NCI-H1436 (cell line): ENCODE results near the gene ZNF555.
"Not testable (repeated sequence)": the region's sequence is repeated elsewhere in the genome, so short reads cannot be mapped to it uniquely, and the experiment has no call there.

Experiments used
- DNase-seq: peaks from one replicate; lab custom pipeline; 2025; lab: John Stamatoyannopoulos, UW

Gene ZNF555

DNA sequence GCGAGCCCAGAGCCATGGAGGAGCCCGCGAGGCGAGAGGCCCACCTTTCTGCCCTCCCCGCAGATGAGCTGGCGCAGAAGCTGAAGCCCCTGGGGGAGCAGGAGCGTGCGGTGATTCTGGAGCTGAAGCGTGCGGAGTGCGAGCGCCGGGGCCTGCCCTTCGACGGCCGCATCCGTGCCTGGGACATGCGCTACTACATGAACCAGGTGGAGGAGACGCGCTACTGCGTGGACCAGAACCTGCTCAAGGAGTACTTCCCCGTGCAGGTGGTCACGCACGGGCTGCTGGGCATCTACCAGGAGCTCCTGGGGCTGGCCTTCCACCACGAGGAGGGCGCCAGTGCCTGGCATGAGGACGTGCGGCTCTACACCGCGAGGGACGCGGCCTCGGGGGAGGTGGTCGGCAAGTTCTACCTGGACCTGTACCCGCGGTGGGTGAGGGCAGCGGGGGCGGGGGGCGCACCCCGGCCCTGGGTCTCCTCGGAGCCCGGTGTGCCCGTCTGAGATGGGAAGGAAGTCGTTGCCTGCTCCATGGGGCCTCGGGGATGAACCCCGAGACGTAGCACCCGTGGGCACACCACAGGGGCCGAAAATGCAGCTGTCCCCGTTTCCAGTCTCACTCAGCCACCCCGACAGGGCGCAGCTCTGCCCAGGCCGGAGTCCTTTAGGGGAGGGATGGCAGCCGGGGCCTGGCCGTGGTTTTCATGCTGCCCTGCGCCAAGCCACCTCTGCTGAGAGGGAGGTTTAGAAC, 33.7 kb upstream of the ZNF555 start:
- DNase-seq, result no peak

DNA sequence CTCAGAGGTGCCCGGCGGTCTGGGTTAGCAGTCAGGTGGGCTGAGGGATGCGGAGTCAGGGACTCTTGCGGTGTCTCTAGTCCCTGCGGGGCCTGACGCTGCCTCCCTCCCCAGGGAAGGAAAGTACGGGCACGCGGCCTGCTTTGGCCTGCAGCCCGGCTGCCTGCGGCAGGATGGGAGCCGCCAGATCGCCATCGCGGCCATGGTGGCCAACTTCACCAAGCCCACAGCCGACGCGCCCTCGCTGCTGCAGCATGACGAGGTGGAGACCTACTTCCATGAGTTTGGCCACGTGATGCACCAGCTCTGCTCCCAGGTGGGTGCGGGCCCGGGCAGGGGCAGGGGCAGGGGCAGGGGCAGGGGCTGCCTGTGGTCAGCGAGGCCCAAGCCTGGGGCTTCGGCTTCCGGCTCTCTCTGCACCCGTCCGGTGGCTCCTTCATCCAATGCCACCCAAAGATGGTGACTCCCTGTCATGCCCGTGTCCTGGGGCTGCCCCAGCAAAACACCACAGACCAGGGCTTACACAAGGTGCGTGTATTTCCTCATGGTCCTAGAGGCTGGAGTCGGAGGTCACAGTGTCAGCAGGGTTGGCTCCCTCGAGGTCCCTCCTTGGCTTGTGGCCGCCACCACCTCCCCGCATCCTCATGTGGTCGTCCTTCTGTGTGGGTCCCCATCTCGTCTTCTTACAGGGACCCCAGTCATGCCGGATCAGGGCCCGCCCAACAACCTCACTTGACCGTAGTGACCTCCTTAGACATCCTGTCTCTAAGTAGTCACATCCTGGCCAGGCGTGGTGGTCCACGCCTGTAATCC, 32.9 kb upstream of the ZNF555 start:
- DNase-seq, result no peak

DNA sequence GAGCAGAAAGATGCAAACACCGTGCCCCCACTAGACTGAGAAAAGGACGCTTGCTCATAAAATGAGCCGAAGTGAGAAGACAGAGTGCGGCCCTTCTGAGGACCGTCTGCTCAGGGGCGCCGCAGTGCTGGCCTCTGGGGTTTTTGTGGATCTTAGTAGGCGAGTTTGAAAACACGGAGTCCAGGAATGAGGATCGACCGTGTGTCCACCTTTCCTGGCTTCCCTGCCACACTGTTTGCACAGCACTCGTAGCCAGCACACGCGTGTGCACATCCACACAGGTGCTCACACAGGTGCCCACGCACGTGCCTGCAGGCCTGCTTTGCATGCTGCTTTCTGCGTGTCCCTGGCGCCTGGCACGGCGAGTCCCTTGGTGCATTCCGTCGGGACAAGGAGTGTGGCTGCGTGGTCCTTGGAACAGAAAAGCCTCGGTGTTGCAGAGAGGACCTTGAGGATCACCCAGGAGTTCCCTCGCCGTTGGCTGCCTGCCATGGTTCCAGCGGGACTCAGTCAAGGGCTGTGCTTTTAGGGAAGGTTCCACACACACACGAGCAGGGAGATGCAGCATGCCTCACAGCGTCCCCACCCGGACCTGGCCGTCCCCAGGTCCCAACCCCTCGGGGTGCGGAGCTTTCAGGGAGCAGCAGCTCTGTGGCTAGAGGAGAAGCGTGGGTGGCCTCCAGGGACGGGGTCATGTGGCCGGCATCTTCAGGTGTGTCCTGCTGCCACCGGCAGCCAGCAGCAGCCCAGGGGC, 31.7 kb upstream of the ZNF555 start:
- DNase-seq, result no peak

DNA sequence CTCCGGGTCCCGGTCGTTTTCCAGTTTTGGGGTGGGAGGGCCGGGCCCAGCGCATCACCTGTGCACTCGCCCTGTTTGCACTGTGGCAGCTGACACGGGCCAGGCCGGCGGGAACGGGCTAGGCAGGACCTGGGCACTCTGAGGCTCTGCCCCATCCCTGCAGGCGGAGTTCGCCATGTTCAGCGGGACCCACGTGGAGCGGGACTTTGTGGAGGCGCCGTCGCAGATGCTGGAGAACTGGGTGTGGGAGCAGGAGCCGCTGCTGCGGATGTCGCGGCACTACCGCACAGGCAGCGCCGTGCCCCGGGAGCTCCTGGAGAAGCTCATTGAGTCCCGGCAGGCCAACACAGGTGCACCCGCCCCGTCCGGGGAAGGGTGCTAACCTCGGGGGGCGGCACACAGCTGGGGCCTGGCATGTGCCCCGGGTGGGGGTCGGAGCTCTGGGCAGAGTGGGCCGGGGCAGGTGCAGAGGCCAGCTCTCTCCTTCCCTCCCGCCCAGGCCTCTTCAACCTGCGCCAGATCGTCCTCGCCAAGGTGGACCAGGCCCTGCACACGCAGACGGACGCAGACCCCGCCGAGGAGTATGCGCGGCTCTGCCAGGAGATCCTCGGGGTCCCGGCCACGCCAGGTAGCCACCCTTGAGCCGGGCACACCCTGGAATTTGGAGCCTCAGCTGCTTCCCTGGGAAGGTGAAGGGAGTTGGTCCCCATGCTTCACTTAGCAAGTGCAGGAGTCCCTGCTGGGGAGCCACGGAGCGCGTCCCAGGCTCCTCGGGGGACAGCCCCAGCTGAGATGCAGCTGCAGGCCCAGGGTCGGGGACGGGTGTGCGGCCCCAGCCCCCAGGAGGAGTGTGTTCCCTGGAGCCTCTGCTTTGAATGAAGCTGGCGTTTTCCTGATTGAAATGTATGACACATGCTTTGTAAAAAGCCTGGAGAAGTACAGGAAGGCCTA, 30.9 kb upstream of the ZNF555 start:
- DNase-seq, result no peak

DNA sequence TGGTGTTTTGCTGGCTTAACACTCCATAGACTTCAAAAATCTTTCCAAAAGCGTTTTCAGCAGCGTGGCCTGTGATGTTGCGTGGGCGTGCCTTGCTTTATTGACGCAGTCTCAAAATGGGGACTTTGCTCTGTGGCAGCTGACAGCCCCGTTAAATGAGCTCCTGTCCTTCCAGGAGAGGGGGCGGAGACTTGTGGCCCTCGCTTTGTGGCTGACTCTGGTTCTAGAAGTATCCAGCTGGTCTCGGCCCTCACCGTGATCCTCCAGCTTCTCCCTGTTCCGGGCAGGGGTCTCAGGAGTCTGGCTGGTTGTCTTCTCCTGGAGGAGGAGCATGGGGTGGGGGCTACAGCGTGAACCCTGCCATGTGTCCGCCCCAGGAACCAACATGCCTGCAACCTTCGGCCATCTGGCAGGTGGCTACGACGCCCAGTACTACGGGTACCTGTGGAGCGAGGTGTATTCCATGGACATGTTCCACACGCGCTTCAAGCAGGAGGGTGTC, 30.0 kb upstream of the ZNF555 start:
- no peak for DNase-seq

DNA sequence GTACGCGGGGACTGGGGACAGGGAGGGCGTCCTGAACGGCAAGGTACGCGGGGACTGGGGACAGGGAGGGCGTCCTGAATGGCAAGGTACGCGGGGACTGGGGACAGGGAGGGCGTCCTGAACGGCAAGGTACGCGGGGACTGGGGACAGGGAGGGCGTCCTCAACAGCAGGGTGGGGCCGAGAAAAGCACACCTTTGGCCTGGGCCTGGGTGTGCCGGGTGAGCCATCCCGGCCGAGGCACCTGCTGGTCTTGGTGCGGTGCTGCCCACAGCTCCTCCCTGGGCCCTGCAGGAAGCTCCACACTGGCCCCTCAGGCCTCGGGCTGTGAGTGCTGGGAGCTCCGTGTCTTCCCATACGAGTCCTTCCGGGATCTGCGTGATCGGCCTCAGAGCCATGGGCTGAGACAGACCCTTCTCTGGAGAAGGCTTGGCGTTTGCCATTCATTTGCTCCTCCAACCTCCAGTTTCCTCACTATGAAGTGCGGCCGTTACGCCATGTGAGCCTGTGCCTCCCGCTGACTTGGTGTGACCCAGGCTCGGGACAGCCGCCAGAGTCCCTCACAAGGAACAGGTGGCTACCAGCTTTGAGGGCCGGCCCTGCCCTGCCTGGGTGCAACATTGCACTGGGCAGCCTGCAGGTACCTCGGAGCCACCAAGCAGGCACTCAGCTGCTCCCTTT, 29.4 kb upstream of the ZNF555 start:
- DNase-seq, result no peak

DNA sequence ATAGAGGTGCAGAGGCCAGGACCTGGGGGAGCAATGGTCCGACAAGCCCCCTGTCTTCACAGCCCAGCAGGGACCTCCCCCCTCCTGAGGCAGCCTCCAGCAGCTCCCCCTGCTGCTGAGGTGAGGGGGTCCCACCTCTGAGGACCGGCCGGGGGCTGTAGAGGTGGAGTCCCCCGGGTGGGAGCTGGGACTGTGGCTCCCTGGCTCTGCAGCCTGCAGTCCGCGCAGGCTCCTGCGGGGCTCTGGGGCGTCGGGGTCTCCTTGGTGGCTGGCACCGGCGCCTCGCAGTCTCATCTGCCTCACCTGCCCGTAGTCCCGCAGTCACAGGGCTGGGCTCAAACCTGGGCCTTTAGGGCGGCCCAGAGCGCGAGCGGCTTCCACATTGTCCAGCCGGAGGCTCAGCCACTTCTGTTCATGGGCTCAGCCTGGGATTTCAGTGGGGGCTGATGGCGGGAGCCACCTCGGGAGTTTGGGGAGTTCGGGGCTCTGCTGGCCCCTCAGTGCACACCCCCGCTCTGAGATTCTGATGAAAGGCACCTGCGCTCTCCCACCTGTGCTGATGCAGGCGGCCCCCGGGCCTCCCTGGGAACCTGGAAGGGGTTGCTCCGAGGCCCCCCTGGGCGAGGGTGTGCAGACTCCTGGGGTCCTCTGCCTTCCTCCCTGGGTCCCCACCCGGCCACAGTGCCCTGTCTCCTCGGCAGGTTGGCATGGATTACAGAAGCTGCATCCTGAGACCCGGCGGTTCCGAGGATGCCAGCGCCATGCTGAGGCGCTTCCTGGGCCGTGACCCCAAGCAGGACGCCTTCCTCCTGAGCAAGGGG, 28.7 kb upstream of the ZNF555 start:
- no peak for DNase-seq

DNA sequence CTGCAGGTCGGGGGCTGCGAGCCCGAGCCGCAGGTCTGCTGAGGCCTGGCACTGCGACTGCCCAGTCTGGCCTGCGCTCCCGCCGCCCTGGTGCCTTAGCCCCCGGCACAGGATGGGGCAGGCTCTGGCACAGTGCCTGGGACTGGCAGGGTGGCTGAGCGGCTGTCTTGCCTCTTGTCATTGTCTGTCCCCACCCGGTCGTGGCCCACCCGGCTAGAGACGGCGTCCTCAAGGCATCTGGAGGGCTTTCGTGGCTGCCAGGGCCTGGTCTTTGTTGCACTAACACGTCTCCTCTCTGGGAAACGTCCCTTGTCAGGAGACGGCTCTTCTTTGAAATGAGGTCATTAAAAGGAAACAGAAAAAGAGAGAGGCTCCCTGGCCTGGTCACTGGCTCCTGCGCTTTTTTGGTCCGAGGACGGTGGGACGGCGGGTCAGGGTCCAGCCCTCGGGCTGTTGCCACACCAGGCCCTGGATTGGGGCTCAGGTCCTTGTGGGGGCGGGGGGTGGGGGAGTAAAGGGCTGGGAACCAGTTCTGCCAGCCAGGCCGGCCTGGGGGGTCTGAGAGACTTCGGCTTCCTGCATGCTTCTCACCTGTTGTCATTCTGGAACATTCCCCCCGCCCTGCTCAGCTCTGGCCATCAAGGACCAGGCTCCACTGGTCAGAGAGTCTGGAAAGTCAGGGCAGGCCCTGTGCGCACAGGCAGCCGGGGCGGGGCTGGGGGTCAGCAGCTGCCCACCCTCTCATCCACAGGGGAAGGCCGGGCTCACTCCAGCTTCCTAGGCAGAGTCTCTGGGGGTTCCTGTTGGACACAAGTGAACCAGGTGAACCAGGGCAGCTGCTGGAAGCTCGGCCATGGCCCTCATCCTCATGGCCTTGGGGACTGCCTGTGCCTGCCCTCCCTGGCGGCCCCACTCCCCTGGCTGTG, 27.8 kb upstream of the ZNF555 start:
- no peak for DNase-seq

DNA sequence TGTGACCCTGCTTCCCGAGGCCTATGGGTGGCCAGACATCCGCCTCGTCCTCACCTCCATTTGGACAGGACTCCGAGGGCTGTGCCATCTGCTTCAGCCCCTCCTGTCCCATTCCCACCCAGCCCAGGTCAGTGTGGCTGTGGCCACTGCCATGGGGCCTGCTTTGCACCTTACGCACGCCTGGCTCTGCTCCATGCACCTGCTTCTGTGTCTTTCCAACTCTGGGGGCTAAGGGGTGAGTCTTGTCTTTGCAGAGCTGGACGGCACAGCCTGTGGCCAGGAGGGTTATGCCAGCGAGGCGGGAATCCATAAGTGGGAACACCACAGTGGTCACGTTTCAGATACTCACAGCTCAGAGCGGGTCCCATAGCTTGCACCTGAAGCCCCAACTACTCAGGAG, 26.8 kb upstream of the ZNF555 start:
- DNase-seq, result no peak

DNA sequence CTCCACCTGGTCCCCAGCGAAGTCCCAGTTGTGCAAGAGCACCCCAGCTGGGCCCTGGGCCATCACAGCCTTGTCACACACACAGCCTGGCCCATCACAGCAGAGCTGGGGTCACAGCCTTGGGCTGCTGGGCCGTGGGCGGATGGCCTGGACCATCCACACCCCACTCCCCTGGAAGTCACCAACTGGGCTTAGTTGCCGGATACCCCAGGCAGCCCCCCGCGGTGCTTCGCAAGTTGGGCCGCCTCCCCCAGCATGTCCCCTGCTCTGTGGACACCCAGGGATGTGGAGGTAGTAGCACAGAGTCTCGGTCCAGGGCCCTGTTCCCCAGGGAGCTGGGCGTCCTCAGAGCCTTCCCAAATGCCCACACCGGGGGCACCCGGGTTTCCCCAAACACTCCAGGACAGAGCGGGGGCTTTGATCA, 26.1 kb upstream of the ZNF555 start:
- DNase-seq, result no peak

DNA sequence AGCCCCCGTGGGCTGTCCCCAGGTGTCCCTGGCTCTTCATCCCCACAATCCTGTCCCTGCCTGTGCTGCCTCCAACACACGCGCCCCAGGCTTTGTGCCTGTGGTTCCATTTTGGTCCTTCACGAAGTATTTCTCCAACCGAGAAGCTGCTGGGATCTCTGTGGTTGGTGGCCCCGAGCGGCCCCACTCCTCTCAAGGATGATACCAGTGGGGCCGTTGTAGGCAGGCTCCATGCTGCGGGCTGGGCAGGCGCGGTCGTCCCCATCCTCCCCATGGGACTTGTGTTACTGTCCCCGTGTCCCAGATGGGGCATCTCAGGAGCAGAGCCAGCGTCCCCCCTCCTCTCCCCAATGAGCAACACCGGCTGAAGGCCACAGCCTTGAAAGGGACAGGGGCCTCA, 25.4 kb upstream of the ZNF555 start:
- no peak for DNase-seq

DNA sequence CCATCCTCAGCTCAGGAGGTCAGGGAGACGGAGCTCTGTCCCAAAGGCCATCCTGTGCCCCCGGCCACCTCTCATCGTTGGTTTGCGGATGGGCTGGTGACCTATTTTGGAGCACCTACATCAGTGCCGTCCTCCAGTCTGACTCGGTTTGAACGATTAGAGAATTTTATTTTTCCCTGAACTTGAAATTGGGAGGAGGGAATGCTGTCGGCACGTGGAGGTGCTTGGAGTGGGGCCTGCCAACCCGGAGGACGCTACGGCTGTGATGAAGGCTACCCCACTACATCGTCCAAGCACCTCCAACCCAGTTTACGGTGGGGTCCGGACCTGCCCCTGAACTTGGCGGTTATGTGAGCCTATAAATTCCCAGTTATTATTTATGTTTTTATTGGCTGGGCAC, 24.6 kb upstream of the ZNF555 start:
- DNase-seq, result no peak

DNA sequence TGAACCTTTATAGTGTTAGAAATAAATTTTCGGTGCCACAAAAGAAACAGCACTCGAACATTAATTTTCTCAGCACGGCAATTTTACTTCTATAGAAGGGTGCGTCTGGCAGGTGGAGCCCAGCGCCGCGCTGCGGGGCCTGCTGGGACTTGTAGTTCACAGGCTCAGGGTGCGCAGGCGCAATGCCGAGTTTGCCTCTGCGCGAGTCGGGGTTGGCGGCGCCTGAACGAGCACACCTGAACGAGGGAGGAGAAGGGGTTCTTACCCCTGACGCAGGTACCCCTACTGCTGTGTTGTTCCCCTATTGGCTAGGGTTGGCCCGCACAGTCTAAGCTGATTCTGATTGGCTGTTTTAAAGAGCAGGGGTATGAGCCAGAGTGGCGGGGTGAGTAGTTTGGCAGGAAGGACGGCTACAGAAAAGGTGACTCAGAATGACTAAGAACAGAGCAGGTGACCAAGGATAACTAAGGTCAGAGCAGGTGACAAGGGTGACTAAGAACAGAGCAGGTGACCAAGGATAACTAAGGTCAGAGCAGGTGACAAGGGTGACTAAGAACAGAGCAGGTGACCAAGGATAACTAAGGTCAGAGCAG, 23.9 kb upstream of the ZNF555 start:
- not testable (repeated sequence) for DNase-seq

DNA sequence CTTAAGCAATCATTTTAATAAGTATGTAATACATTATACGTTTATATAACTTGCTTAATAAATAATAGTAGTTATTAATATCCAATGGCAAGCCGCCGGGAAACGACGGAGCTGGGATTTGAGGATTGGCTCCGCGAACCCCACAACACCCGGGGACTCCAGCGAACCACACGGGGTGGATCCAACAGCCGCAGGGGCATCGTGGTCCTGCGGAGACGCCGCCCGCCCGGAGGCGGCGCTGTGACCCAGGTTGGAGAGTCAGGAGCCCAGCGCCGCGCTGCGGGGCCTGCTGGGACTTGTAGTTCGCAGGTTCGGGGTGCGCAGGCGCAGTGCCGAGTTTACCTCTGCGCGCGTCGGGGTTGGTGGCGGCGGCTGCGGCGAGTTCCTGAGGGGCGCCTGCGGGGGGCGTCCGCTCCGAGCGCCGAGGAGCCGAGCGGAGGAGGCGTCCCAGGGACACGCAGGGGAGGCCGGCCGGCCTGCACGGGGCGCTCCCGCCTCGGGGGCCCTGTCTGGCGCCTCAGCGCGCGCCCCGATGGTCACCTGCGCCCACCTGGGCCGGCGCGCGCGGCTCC, 21.6 kb upstream of the ZNF555 start, which contains the start of gene ZNF554:
Gene ZNF554, plus strand, starts transcription at position 329 of the 572 bp plus-strand sequence. Its CDS starts 204 bp downstream, at position 533.
- peak; percentile 96 for DNase-seq

DNA sequence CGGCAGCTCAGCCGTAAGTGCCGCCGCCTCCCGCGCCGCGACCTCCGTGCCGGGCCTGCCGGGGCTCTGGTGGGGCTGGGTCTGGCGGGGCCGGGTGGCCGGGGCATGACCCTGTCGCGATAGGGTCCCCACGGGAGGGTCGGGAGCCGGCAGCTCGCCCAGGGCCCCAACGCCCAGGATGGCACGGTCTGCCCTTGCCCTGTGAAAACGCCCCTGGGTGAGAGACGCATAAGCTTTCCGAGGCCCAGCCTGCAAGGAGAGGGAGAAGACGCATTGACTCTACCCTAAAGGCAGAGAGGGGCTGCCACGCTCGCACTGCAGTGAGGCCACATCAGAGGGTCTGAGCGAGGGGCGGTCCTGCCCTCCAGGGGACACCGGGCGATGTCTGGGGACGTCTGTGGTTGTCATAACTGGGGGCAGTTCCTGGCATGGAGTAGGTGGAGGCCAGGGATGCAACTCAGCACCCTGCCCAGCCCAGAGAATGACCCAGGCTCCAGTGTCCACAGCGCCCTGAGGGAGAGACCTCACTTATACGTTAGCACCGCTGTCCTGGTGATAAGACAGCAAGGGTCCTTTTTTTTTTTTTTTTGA, 21.1 kb upstream of the ZNF555 start:
- no peak for DNase-seq

DNA sequence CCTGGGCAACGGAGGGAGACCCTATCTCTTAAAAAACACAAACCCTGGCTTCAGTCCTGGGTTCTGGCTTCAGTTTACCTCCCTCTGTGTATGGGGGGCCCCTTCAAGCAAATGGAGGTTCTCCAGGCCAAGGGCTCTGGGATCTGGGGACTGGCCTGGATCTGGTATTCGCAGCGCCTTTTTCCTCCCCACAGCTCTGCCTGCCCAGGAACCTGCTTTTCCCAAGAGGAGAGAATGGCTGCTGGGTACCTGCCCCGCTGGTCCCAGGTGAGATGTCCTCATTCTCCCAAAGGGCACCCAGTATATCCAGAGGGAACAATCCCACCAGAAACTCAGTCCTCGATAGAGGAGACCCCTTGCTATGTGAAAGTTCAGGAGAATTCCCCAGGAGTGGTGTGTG, 18.4 kb upstream of the ZNF555 start:
- DNase-seq, result no peak

DNA sequence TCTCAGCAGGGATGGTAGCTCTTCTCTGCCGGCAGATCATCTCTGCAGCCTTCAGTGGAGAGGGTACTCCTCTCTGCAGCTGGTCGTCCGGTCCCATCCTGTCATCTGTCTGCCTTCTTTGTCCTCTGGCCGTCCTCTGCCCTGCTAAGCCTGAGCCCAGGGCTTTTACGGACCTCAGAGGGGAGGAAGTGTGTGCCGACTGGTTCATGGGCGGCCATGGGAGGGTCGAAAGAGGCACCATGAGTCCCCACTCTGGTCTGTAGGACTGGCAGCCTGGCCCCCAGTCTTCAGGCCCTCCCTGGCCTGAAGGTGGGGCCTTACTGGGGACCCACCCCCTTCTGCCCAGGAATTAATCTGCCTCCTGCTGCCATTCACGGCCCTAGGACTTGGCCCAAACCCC, 17.6 kb upstream of the ZNF555 start:
- no peak for DNase-seq

DNA sequence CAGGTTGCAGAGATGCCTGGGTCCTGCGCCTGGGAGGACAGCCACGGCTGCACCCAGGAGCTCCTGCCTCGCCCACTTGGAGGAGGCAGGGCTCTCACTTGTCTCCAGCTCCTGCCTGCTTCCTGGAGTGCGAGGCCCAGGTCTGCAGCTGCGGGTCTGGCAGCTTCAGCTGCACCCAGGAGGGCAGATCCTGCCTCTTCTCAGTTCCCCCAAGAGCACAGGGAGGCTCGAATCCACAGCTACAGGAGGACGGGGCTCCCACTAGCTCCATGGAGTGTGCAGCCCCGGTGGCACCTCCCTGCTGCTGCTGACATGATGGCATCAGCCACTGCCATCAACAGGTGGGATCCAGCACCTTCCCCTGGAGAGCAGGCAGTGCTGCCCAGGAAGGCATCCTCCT, 17.1 kb upstream of the ZNF555 start:
- DNase-seq, result no peak
